Effector memory CD8-positive, alpha-beta T cell (primary cell): Measurements from ENCODE around the gene SLC9A3.

Source experiments
- ATAC-seq: fragments of 150-1000 bp; cut with Tn5 transposase; replicated peaks from 2 replicates; pipeline ENCODE4 v1.10.0; 2021; ENCODE audit warnings: mild to moderate bottlenecking, moderate library complexity
- DNase-seq, 3 experiments: peaks; one replicate each; pipeline ENCODE4 v3.0.0; 2021
- H3K27ac Mint-ChIP-seq, 2 donors: one replicate each; pipeline ENCODE4 v1.8.0; 2022; ENCODE audit warnings: mild to moderate bottlenecking in 2 of 2, mixed read lengths in 2 of 2, moderate library complexity in 2 of 2
- H3K27me3 Mint-ChIP-seq, 2 donors: one replicate each; pipeline ENCODE4 v1.8.0; 2022; ENCODE audit warnings: mixed read lengths in 2 of 2
- H3K36me3 Mint-ChIP-seq: one replicate; pipeline ENCODE4 v1.8.0; 2022; ENCODE audit warnings: mild to moderate bottlenecking, moderate library complexity, mixed read lengths; ENCODE audit not compliant: insufficient read depth
- H3K4me1 Mint-ChIP-seq, 2 donors: one replicate each; pipeline ENCODE4 v1.8.0; 2022; ENCODE audit warnings: low read depth in 2 of 2, mixed read lengths in 2 of 2
- H3K4me3 Mint-ChIP-seq, 2 donors: one replicate each; pipeline ENCODE4 v1.8.0; 2022; ENCODE audit warnings: mild to moderate bottlenecking in 2 of 2, mixed read lengths in 2 of 2, moderate library complexity in 2 of 2
- H3K9me3 Mint-ChIP-seq, 2 donors: one replicate each; pipeline ENCODE4 v1.8.0; 2022; ENCODE audit warnings: mixed read lengths in 2 of 2

The SLC9A3 gene

GRCh38 chr5:521680-522079 is 2.6 kb downstream of the SLC9A3 start:
- DNase-seq: no peak
- peaks cover 7 to 15% of the 10 kb centered on the region in 2 donors for H3K4me1 Mint-ChIP-seq
- peaks cover 54 to 75% of the 10 kb centered on the region in 2 donors for H3K27me3 Mint-ChIP-seq
- no peak overlapping the region for H3K4me3 Mint-ChIP-seq
- peaks cover 0 to 3% of the 10 kb centered on the region in 2 donors for H3K9me3 Mint-ChIP-seq
- H3K36me3 Mint-ChIP-seq: no peaks in the 10 kb centered on the region
- no peak for ATAC-seq
- H3K27ac Mint-ChIP-seq: no peak overlapping the region

- no peak for ATAC-seq
- DNase-seq: no peak
- Mint-ChIP-seq H3K36me3 (no peaks in the 10 kb centered on the region), H3K4me1 (peaks cover 7 to 15% of the 10 kb centered on the region in 2 donors), H3K27ac (no peak overlapping the region), H3K4me3 (no peak overlapping the region), H3K9me3 (peaks cover 0 to 3% of the 10 kb centered on the region in 2 donors), H3K27me3 (peaks cover 54 to 75% of the 10 kb centered on the region in 2 donors)
These were observed 3.4 kb downstream of the SLC9A3 start for GRCh38 chr5:520850-521226.

- peaks cover 51 to 75% of the 10 kb centered on the region in 2 donors for H3K27me3 Mint-ChIP-seq
- H3K4me3 Mint-ChIP-seq: no peak overlapping the region
- H3K27ac Mint-ChIP-seq: no peak overlapping the region
- peaks cover 7 to 11% of the 10 kb centered on the region in 2 donors for H3K4me1 Mint-ChIP-seq
- no peaks in the 10 kb centered on the region for H3K36me3 Mint-ChIP-seq
- ATAC-seq (no peak), DNase-seq (no peak)
- H3K9me3 Mint-ChIP-seq: peaks cover 0 to 3% of the 10 kb centered on the region in 2 donors
These were observed 3.9 kb downstream of the SLC9A3 start for GRCh38 chr5:520196-520849.

GRCh38 chr5:518721-519120 is 5.5 kb downstream of the SLC9A3 start:
- Mint-ChIP-seq H3K4me3 (no peak overlapping the region), H3K9me3 (peaks cover 0 to 3% of the 10 kb centered on the region in 2 donors), H3K27ac (no peak overlapping the region), H3K36me3 (no peaks in the 10 kb centered on the region), H3K27me3 (peaks cover 47 to 72% of the 10 kb centered on the region in 2 donors), H3K4me1 (peaks cover 3 to 5% of the 10 kb centered on the region in 2 donors)
- no peak for ATAC-seq
- DNase-seq: no peak

- Mint-ChIP-seq H3K27ac (no peak overlapping the region), H3K27me3 (peaks cover 38 to 61% of the 10 kb centered on the region in 2 donors), H3K4me3 (no peak overlapping the region), H3K9me3 (peaks cover 0 to 3% of the 10 kb centered on the region in 2 donors), H3K36me3 (no peaks in the 10 kb centered on the region), H3K4me1 (no peaks in the 10 kb centered on the region)
- ATAC-seq: no peak
- no peak for DNase-seq
These were observed 6.6 kb downstream of the SLC9A3 start for GRCh38 chr5:517535-518100.

GRCh38 chr5:516980-517379 is 7.3 kb downstream of the SLC9A3 start:
- H3K27me3 Mint-ChIP-seq: peaks cover 37 to 55% of the 10 kb centered on the region in 2 donors
- H3K36me3 Mint-ChIP-seq: no peaks in the 10 kb centered on the region
- ATAC-seq: no peak
- H3K4me1 Mint-ChIP-seq: no peaks in the 10 kb centered on the region
- no peak for DNase-seq
- H3K9me3 Mint-ChIP-seq: peaks cover 0 to 3% of the 10 kb centered on the region in 2 donors
- H3K4me3 Mint-ChIP-seq: no peak overlapping the region
- H3K27ac Mint-ChIP-seq: no peak overlapping the region

- H3K9me3 Mint-ChIP-seq: peaks cover 0 to 3% of the 10 kb centered on the region in 2 donors
- H3K27me3 Mint-ChIP-seq: peaks cover 33 to 49% of the 10 kb centered on the region in 2 donors
- DNase-seq (no peak), ATAC-seq (no peak)
- no peaks in the 10 kb centered on the region for H3K4me1 Mint-ChIP-seq
- H3K27ac Mint-ChIP-seq: no peak overlapping the region
- H3K4me3 Mint-ChIP-seq: no peak overlapping the region
- H3K36me3 Mint-ChIP-seq: no peaks in the 10 kb centered on the region
These were observed 7.8 kb downstream of the SLC9A3 start for GRCh38 chr5:516338-516925.

- Mint-ChIP-seq H3K36me3 (no peaks in the 10 kb centered on the region), H3K4me3 (no peak overlapping the region), H3K27me3 (peaks cover 28 to 42% of the 10 kb centered on the region in 2 donors), H3K27ac (no peak overlapping the region), H3K9me3 (peaks cover 0 to 3% of the 10 kb centered on the region in 2 donors), H3K4me1 (no peaks in the 10 kb centered on the region)
- DNase-seq (no peak), ATAC-seq (no peak)
These were observed 8.9 kb downstream of the SLC9A3 start for GRCh38 chr5:515273-515836.

GRCh38 chr5:514673-515072 is 9.6 kb downstream of the SLC9A3 start:
- Mint-ChIP-seq H3K4me3 (no peak overlapping the region), H3K27me3 (peaks cover 24 to 44% of the 10 kb centered on the region in 2 donors)

GRCh38 chr5:514101-514485 is 10.2 kb downstream of the SLC9A3 start:
- peaks cover 24 to 50% of the 10 kb centered on the region in 2 donors for H3K27me3 Mint-ChIP-seq
- peaks cover 0 to 3% of the 10 kb centered on the region in 2 donors for H3K9me3 Mint-ChIP-seq
- no peak overlapping the region for H3K4me3 Mint-ChIP-seq
- H3K27ac Mint-ChIP-seq: no peak overlapping the region
- no peaks in the 10 kb centered on the region for H3K4me1 Mint-ChIP-seq
- H3K36me3 Mint-ChIP-seq: no peaks in the 10 kb centered on the region
- DNase-seq (no peak), ATAC-seq (no peak)

More at GRCh38 chr5:514673-515072, 9.6 kb downstream of the SLC9A3 start:
- no peak overlapping the region for H3K27ac Mint-ChIP-seq
- H3K36me3 Mint-ChIP-seq: no peaks in the 10 kb centered on the region
- H3K9me3 Mint-ChIP-seq: peaks cover 0 to 3% of the 10 kb centered on the region in 2 donors
- no peaks in the 10 kb centered on the region for H3K4me1 Mint-ChIP-seq
- no peak for ATAC-seq
- no peak for DNase-seq

- DNase-seq (no peak), ATAC-seq (no peak)
- Mint-ChIP-seq H3K27ac (no peak overlapping the region), H3K4me1 (no peaks in the 10 kb centered on the region), H3K4me3 (no peak overlapping the region), H3K36me3 (no peaks in the 10 kb centered on the region), H3K9me3 (peaks cover 0 to 3% of the 10 kb centered on the region in 2 donors), H3K27me3 (peaks cover 24 to 51% of the 10 kb centered on the region in 2 donors)
These were observed 10.8 kb downstream of the SLC9A3 start for GRCh38 chr5:513216-514100.

- Mint-ChIP-seq H3K36me3 (no peaks in the 10 kb centered on the region), H3K27ac (no peak overlapping the region), H3K4me1 (no peaks in the 10 kb centered on the region), H3K9me3 (no peaks in the 10 kb centered on the region), H3K4me3 (no peak overlapping the region), H3K27me3 (peaks cover 10 to 32% of the 10 kb centered on the region in 2 donors)
- DNase-seq: no peak
- ATAC-seq: no peak
These were observed 12.8 kb downstream of the SLC9A3 start for GRCh38 chr5:511476-511875.

- Mint-ChIP-seq H3K9me3 (no peaks in the 10 kb centered on the region), H3K36me3 (no peaks in the 10 kb centered on the region), H3K4me3 (no peak overlapping the region), H3K4me1 (no peaks in the 10 kb centered on the region), H3K27ac (no peak overlapping the region), H3K27me3 (peaks cover 4 to 23% of the 10 kb centered on the region in 2 donors)
- ATAC-seq (no peak), DNase-seq (no peak)
These were observed 13.7 kb downstream of the SLC9A3 start for GRCh38 chr5:510521-510920.
